Measurements from ENCODE around the gene TMEM170A.
A peak's percentile ranks its signal among the peaks of the same experiment; 100 is the strongest.

Gene TMEM170A

DNA sequence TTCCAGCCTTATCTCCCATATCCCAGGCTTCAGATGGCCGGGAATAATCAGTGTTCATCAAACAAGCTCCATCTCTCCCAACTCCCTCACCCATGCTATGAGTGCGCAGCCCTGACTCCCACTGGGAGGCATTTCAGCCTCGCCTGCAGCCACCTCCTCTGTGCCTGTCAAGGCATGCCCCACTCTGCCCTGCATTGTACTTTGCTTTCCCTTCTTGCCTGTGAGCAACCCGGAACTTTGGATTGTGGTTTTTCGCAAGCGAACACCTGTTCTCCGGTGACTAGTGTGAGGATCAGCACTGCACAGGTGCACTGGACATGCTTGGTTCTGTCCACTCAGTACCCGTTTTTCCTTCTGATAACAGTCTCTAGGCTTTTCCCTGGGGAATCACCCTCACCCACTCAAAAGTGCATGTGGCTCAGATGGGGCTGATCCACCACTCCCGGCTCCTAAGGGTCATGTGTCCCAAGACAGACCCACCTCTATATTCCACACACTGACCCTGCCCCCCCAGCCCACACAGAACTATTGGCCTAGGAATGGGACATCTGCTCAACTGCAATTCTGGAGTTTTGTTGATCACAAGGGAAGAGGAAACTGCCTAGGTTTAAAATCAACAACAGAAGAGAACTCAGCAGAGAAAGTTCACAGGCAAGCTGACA, 21.7 kb upstream of the TMEM170A start:
- POLR2A ChIA-PET = interaction anchor here (1.2 kb wide), 1 partner anchor 79 kb away, joined by 4 read pairs; the partner anchor contains the start of gene GABARAPL2
- no peak for TF ChIP-seq FOXM1 (IDR thresholded peaks at IDR 0.05; ENCODE audit: borderline replicate concordance)
- TF ChIP-seq SP1 (IDR thresholded peaks at IDR 0.05) = no peak
- TF ChIP-seq FOXA1 (IDR thresholded peaks at IDR 0.05) = no peak
- TF ChIP-seq ARNT (IDR thresholded peaks at IDR 0.05) = no peak
- TF ChIP-seq L3MBTL2 (conservative IDR thresholded peaks at IDR 0.05) = no peak
- CTCF ChIA-PET = no interaction called here
- DNase-seq (ENCODE audit: extremely low spot score) = no peak

DNA sequence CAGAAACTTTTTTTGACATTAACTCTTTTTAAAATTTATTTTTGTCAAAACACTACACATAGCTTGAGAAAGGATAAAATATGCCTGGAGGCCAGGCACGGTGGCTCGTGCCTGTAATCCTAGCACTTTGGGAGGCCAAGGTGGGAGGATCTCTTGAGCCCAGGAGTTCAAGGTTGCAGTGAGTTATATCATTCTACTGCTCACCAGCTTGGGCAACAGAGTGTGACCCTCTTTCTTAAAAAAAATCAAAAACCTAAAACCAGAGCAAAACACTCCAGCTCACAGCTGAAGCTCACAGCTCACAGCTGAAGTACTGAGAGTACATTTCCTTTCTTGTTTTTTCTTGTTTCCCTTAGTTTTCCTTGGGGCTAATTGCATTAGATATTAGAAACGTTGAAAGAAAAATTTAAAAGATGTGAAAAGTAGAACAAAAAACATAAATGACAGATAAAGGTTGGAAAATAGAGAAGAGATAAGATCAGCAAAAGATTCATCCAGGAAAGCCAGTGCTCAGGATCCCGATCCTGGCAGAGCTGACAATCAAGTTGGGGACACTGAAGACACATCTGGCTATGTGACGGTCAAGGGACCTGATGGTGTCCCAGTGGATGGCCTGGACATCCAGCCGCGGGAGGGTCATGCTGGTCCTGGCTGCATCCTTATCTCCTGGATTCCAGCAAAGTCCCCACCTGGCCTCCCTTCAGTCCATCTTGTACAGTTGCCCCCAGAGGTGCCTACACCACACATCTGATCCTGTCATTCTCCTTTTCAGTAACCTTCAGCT, 20.9 kb upstream of the TMEM170A start:
- no peak for TF ChIP-seq SUZ12 (IDR thresholded peaks at IDR 0.05)
- TF ChIP-seq ELF4 (IDR thresholded peaks at IDR 0.05) = no peak
- TF ChIP-seq ZNF384 (IDR thresholded peaks at IDR 0.05) = no peak
- no peak for TF ChIP-seq CTBP1 (IDR thresholded peaks at IDR 0.05; ENCODE audit: borderline replicate concordance)
- no peak for TF ChIP-seq SP1 (IDR thresholded peaks at IDR 0.05)
- TF ChIP-seq FOXK2 (IDR thresholded peaks at IDR 0.05) = no peak
- TF ChIP-seq, protein P1, sequence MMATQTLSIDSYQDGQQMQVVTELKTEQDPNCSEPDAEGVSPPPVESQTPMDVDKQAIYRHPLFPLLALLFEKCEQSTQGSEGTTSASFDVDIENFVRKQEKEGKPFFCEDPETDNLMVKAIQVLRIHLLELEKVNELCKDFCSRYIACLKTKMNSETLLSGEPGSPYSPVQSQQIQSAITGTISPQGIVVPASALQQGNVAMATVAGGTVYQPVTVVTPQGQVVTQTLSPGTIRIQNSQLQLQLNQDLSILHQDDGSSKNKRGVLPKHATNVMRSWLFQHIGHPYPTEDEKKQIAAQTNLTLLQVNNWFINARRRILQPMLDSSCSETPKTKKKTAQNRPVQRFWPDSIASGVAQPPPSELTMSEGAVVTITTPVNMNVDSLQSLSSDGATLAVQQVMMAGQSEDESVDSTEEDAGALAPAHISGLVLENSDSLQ (IDR thresholded peaks at IDR 0.05) = no peak
- POLR2A ChIA-PET = interaction anchor here (1.2 kb wide), 2 partner anchors 10 to 80 kb away, joined by 3 to 4 read pairs; partner anchors contain the start of genes CHST6 and GABARAPL2
- DNase-seq (ENCODE audit: extremely low spot score) = no peak
- CTCF ChIA-PET = no interaction called here

DNA sequence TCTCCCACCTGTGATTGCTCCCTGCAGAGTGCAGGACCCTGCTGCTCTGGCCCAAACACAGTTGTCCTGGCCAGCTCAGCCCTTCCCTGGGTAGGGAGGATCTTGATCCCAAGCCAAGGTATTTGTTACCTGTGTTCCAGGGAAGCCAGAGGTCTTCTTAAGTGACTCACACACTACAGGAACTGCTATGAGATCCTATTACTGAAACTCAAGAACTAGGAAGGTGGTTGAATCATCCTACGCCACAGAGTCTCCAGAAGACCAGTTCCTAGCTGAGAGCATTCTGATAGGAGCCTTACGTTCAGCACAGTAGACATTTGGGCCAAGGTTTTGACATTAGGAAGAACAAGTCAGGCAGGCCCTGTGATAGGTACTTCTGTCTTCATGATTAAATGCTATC, 18.7 kb upstream of the TMEM170A start:
- no peak for DNase-seq (ENCODE audit: extremely low spot score)
- TF ChIP-seq ZNF384 (IDR thresholded peaks at IDR 0.05) (no peak), LEF1 (IDR thresholded peaks at IDR 0.05; ENCODE audit: borderline replicate concordance) (no peak), SP1 (IDR thresholded peaks at IDR 0.05) (no peak), NFRKB (IDR thresholded peaks at IDR 0.05) (no peak), CTBP1 (IDR thresholded peaks at IDR 0.05; ENCODE audit: borderline replicate concordance) (no peak), ELF4 (IDR thresholded peaks at IDR 0.05) (no peak), FOXM1 (IDR thresholded peaks at IDR 0.05; ENCODE audit: borderline replicate concordance) (no peak), FOXA1 (IDR thresholded peaks at IDR 0.05) (no peak), BHLHE40 (IDR thresholded peaks at IDR 0.05; ENCODE audit: borderline replicate concordance) (no peak), HDGF (IDR thresholded peaks at IDR 0.05; ENCODE audit: borderline replicate concordance) (no peak), SUZ12 (IDR thresholded peaks at IDR 0.05) (no peak)
- CTCF ChIA-PET = interaction anchor here (0.6 kb wide), 1 partner anchor 666 kb away, joined by 4 read pairs; no protein-coding TSS in a partner anchor
- POLR2A ChIA-PET = interaction anchor here (0.6 kb wide), 1 partner anchor 28 kb away, joined by 3 read pairs; no protein-coding TSS in a partner anchor

DNA sequence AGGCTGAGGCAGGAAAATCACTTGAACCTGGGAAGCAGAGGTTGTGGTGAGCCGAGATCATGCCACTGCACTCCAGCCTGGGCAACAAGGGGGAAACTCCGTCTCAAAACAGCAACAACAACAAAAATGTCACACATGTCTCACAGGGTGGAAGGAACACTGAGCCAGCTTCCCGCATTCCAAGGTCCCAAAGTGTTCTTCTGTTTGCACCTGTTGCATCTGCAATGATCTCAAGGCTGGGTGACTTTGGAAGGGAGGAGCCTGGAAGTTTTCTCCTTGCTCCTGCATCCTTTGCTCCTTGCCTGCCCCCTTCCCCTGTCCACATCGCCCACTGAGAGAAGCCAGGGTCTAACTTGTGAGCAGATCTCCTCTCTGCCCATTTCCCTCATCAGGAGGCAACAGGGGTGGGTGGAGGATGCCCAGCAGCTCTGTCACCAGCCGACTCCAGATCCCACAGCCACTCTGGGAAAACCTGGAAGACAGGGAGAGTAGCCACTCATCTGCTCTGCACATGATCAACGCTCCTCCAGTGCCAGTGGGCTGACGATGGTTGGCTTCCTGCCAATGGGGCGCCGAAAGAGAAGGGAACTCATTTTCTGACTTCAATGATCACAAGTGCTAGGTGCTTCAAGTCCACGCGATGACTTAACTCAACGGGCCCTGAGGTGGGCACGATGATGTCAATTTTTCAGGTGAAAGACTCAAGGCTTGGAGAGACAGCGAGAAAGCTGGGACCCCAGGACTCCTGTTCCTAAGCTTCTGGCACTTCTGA, 18.1 kb upstream of the TMEM170A start:
- ChIA-PET POLR2A (interaction anchor here (0.6 kb wide), 1 partner anchor 28 kb away, joined by 3 read pairs; no protein-coding TSS in a partner anchor), CTCF (interaction anchor here (1.5 kb wide), 1 partner anchor 10 kb away, joined by 10 read pairs; no protein-coding TSS in a partner anchor)
- TF ChIP-seq, protein P1 (IDR thresholded peaks at IDR 0.05) = no peak
- TF ChIP-seq SUZ12 (IDR thresholded peaks at IDR 0.05) (no peak), SP1 (IDR thresholded peaks at IDR 0.05) (no peak), LEF1 (IDR thresholded peaks at IDR 0.05; ENCODE audit: borderline replicate concordance) (no peak), FOXM1 (IDR thresholded peaks at IDR 0.05; ENCODE audit: borderline replicate concordance) (no peak), FOXK2 (IDR thresholded peaks at IDR 0.05) (no peak), ARNT (IDR thresholded peaks at IDR 0.05) (no peak), BHLHE40 (IDR thresholded peaks at IDR 0.05; ENCODE audit: borderline replicate concordance) (no peak), HDGF (IDR thresholded peaks at IDR 0.05; ENCODE audit: borderline replicate concordance) (no peak), ELF4 (IDR thresholded peaks at IDR 0.05) (no peak), TARDBP (IDR thresholded peaks at IDR 0.05) (no peak), ZNF384 (IDR thresholded peaks at IDR 0.05) (no peak), NFRKB (IDR thresholded peaks at IDR 0.05) (no peak), FOXA1 (IDR thresholded peaks at IDR 0.05) (no peak), L3MBTL2 (conservative IDR thresholded peaks at IDR 0.05) (no peak), CTBP1 (IDR thresholded peaks at IDR 0.05; ENCODE audit: borderline replicate concordance) (no peak)
- no peak for DNase-seq (ENCODE audit: extremely low spot score)

DNA sequence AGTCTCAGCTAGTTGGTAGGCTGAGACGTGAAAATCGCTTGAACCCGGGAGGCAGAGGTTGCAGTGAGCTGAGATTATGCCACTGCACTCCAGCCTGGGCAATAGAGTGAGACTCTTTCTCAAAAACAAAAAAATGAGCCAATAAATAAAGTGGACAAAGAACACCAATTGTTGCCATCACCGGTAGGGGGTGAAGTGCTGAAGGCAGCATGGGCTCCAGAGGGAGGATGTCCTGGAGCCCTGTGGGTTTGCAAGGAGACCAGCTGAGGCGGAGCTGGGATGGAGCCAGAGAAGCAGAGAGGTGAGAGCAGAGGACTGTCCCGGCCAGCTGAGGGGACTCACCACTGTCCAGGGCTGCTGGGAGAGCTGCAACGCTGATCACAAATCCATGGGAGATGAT, 17.0 kb upstream of the TMEM170A start:
- CTCF ChIA-PET = interaction anchor here (1.5 kb wide), 1 partner anchor 9 kb away, joined by 10 read pairs; no protein-coding TSS in a partner anchor
- TF ChIP-seq ARNT (IDR thresholded peaks at IDR 0.05) (no peak), SUZ12 (IDR thresholded peaks at IDR 0.05) (no peak)
- DNase-seq (ENCODE audit: extremely low spot score) = peak; percentile 47
- POLR2A ChIA-PET = interaction anchor here (0.7 kb wide), 1 partner anchor 11 kb away, joined by 4 read pairs; no protein-coding TSS in a partner anchor

DNA sequence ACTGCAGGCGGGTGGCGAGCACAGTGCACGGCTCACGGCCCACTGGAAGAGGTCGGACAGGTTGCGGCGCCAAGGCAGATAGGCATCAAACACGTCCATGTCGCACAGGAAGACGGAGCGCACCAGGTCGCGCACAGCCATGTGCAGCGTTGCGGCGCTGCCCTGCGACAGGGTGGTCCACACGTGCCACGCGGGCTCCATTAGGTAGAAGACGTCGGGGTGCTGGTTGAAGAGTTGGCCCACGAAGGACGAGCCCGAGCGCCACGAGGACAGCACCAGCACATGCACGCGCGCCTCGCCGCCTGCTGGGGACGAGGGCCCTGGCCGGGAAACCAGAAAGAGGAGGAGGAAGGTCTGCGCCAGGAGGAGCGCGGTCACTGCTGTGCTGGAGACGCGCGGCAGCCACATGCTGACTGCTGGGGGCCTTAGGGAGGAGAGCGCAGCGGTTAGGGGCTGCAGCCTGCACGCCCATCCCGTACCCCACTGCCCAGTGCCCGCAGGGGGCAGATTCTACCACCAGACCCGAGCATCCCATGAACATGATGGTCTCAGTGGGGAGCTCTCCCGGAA, 15.0 kb upstream of the TMEM170A start:
- ChIA-PET CTCF (interaction anchor here (0.6 kb wide), 1 partner anchor 196 kb away, joined by 4 read pairs; no protein-coding TSS in a partner anchor), POLR2A (no interaction called here)
- DNase-seq (ENCODE audit: extremely low spot score) = no peak
- TF ChIP-seq LEF1 (IDR thresholded peaks at IDR 0.05; ENCODE audit: borderline replicate concordance) (no peak), FOXK2 (IDR thresholded peaks at IDR 0.05) (no peak), BHLHE40 (IDR thresholded peaks at IDR 0.05; ENCODE audit: borderline replicate concordance) (no peak), NFRKB (IDR thresholded peaks at IDR 0.05) (no peak), HDGF (IDR thresholded peaks at IDR 0.05; ENCODE audit: borderline replicate concordance) (no peak), ELF4 (IDR thresholded peaks at IDR 0.05) (no peak), L3MBTL2 (conservative IDR thresholded peaks at IDR 0.05) (no peak), ARNT (IDR thresholded peaks at IDR 0.05) (no peak), FOXA1 (IDR thresholded peaks at IDR 0.05) (no peak), ZNF384 (IDR thresholded peaks at IDR 0.05) (no peak), FOXM1 (IDR thresholded peaks at IDR 0.05; ENCODE audit: borderline replicate concordance) (no peak), CTBP1 (IDR thresholded peaks at IDR 0.05; ENCODE audit: borderline replicate concordance) (no peak), SUZ12 (IDR thresholded peaks at IDR 0.05) (no peak)
- TF ChIP-seq, protein P1 (IDR thresholded peaks at IDR 0.05) = no peak

Data from HEK293T (cell line).